ENCODE data around the gene CACNA1C.

DNA sequence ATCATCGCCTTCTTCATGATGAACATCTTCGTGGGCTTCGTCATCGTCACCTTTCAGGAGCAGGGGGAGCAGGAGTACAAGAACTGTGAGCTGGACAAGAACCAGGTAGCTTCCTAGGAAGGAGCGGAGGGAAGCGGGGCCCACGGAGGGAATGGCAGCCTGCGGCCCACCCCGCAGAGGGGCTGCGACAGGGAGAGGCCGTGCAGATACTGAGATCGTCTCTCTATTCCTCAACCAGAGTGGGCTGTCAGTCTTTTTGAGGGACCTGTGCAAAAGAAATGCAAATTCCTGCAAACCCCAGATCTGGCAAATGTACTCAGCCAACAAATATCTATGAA lies 555.8 kb downstream of the CACNA1C start:
- TF ChIP-seq CTCF (IDR thresholded peaks at IDR 0.05) (no peak), POLR2A (IDR thresholded peaks at IDR 0.05) (no peak)

Measured in esophagus squamous epithelium (tissue), 4 donors.